Measurements from ENCODE around the gene ASB8. TPM values are rescaled to one million over a fixed set of nuclear protein-coding genes. Genes with fewer than 3 reads are reported as not detected.
"Not testable (repeated sequence)": the region's sequence is repeated elsewhere in the genome, so short reads cannot be mapped to it uniquely, and the experiment has no call there.

The ASB8 gene
- total RNA-seq, 1 donor from 2014 or later: 37.1 TPM

DNA sequence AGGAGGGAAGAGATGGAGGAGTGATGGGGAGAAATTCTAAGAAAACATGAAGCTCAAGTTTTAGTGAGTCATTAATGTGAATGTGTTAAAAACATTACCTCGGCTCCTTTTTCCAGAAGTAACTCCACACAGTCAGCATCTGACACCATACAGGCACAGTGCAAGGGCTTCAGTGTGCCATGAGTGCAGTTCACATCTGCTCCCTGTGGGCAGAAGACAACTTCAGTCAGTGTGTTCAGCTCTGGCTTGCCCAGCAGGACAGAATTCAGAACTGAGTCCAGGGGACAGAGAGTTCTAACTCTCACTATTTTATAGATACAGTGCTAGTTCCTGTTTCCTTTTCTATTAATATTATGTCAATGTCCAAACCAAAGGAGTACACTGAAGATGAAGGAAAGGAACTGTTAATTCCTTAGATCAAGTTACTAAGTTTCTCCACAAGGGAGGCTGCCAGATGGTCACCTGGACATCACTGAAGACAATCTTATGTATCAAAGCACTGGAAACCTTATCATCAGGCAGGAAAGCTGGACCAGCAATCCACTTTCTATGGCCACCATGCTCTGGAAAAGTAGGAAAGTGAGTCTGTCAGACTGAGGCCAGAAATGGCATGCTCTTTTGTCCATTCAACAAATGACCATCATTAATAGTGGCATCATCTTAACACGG, 6.1 kb downstream of the ASB8 start:
- no peak for DNase-seq (ENCODE audit: low spot score in 2 of 2)
- FAIRE-seq: no peak

DNA sequence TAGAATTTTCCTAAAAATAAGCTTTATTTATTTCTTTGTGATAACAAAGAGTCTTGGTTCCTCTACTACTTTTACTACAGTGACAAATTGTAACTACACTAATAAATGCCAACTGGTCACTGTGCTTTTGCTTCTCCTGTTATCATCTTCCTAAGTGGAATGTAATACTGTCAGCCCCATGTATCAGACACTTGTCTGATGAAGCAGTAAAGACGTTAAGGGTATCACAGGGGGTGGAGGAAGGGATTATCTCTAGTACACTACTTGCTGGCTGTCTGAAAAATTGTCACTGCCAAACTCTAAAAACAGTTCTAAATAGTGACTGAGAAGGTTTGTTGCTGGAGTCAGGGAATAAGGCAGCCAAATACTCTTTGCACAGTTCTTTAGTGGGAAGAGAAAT, 11.3 kb downstream of the ASB8 start:
- FAIRE-seq (no peak), DNase-seq (ENCODE audit: low spot score in 2 of 2) (no peak)

DNA sequence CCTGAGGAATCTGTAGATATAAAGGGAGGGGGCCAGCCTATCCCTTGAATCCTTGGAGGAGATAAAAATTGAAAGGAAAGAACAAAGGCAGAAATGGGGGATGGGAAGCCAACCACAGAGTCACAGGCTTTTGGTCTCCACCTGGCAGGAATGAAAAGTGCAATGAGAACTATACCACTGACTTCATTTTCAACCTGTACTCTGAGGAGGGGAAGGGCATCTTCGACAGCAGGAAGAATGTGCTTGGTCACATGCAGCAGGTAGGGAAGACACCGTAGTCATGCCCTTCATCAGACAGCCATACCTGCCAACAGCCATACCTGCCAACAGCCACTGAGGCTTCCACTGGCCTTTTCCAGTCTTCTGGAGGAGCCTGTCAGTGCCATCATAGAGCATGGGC, 13.4 kb downstream of the ASB8 start:
- no peak for FAIRE-seq
- no peak for DNase-seq (ENCODE audit: low spot score in 2 of 2)

DNA sequence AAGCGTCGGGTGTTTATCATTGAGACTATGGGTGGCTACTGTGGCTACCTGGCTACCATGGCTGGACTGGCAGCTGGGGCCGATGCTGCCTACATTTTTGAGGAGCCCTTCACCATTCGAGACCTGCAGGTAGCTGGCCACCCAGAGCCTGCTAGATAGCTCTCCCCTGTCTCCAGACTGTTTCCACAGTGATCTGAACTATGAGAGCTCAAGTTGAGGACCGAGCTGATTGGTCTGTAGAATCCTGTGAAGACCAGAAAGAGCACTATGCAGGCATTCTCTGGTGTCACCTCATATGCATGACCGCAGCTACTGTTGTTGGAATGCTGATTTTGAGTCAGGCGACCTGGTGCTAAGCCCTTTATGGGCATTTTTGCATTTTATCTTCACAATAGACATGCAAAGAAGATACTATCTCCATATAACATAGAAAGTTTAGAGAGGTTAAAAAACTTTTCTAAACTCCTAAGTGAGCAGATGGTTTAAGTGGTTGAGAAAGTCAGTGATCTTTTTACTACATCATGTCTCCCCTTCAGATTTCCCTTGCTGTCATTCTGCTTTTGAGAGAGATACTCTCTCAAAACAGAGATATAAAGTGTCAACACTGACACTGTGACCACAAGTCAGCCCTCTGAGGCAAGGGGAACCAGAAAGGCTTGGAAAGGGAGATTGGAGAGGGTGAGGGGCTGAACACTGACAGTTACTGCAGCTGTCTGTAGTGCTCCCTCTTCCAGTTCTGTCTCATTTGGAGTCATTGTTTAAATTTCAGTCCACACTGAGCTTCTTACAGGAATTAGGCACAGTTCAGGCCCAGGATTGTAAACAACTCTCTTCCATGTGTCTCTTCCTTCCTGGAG, 14.3 kb downstream of the ASB8 start:
- FAIRE-seq (no peak), DNase-seq (ENCODE audit: low spot score in 2 of 2) (no peak)

DNA sequence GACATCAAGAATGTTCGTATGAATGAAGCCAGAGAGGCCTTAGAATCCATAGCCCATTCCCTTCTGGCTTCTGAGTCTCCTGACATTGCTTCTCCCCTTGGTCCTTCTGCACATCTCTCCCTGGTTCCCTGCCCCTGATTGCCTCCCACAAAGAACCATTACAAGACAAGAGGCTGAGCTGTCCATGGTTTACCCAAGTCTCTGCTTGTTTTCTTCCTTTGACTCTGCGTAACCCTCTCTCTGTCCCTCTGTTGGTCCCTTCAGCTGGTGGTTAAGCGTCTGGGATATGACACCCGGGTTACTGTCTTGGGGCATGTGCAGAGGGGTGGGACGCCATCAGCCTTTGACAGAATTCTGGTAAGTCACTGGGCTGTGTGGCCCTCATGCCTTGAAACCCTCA, 22.3 kb downstream of the ASB8 start:
- FAIRE-seq (no peak), DNase-seq (ENCODE audit: low spot score in 2 of 2) (no peak)

DNA sequence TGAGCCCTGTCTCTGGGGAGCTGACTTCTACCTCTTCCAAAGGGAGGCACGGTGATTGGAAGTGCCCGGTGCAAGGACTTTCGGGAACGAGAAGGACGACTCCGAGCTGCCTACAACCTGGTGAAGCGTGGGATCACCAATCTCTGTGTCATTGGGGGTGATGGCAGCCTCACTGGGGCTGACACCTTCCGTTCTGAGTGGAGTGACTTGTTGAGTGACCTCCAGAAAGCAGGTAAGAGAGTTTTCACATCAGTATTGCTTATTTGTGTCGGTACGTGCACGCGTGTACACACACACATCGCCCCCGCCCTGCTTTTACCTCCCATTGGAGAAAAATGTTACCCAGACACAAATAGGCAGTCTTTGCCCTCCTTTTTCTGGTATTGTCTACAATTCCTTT, 24.5 kb downstream of the ASB8 start:
- FAIRE-seq: no peak
- DNase-seq (ENCODE audit: low spot score in 2 of 2): no peak

DNA sequence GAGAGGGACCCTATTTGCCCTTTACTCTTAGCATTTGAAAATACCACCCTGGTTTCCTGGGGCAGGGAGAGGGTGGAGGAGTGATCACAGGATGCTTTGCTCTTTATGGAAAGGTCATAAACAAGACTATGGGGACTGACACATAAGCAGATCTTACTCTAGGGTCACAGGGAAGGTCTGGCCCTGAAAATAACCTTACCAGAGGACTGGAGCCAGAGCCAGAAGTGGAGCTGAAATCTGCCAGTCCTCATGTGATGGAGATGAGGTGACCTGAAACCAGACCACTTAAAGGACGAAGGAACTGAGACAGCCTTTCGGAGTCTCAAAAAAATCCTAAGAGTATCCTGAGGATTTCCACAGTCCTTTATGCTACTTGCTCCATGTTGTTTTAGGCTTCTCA, 25.8 kb downstream of the ASB8 start:
- DNase-seq (ENCODE audit: low spot score in 2 of 2): no peak
- no peak for FAIRE-seq

DNA sequence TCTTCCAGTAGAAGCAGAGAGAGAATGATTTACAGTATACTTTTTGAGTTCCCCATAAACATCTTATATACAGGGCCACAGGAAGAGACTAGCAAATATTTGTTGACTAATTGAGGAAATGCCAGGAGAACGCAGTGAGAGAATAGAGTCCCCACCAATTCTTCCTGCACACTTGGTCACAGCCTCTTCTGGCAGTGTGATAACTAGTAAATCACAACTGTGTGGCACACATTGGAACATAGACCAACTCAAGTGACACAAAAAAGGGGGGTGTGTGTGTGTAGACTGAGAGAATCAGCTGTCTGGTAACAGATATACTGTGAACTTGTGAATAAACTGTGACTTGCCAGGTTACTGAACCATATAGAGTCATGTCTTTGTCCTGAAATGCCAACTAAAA, 27.9 kb downstream of the ASB8 start:
- DNase-seq (ENCODE audit: low spot score in 2 of 2) (no peak), FAIRE-seq (no peak)

DNA sequence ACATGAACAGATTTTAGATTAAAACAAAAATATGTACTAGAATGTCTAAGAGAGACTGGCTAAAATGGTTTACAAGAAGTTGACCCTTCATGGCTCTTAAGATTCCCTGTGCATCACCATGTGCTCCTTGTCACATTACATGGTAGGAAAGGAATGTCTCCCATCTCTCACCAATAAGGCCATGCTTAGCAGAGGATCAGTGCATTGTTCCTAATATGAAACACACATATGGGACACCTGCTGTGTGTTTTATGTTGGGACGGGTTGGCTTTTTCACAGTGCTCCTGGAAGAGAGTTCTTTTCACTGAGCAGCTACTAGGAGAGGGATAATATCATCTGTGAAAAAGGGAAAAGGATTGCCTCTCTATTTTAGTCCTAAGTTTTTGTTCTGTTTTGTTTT, 28.5 kb downstream of the ASB8 start:
- FAIRE-seq: no peak
- no peak for DNase-seq (ENCODE audit: low spot score in 2 of 2)

DNA sequence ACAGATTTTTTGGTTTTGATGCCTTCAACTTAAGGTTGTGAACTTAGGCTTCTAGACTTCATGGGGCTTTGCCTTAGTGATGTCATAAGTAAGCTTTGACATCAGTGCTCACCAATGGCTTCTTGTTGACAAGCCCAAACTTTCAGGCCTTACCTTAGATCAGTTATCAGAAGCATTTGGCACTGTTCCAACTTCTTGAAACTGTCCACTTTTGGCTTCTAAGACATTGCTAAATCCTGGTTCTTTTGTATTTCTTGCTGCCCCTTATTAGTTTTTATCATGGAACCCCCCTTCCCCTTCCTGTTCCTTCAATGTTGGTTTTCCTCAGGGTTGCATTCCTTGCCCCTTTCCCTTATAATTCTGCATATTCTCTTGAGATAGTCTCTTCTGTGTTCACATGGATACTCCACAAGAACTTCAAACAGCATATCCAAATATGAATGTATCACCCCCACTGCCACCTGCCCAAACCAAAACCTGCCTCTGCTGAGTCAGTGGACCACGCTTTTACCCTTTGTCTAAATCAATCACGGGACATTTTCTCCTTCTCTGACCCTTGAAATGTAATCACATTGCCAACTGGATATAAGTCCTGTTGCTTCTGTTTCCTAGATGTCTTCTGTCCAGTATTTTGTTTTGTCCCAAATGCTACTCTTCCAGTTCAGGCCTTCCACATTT, 30.2 kb downstream of the ASB8 start:
- no peak for DNase-seq (ENCODE audit: low spot score in 2 of 2)
- no peak for FAIRE-seq

DNA sequence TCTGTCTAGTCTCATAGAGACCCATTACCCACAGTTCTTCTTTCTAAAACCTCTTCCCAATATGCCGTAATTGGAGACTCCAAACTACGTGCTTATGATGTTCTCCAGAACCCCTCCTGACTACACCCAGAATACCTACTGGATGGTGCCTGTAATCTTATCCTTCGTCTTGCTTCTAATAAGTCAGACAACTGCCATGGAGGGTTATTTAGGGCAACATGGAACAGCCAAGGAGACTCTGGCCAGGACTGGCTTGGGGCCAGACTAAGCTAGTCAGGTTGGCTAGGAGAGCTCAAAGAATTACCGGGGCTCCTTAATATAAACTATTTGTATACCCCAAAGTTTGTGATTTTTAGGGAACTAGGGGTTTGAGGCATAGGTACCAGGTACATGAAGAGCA, 31.3 kb downstream of the ASB8 start:
- no peak for DNase-seq (ENCODE audit: low spot score in 2 of 2)
- FAIRE-seq: no peak

DNA sequence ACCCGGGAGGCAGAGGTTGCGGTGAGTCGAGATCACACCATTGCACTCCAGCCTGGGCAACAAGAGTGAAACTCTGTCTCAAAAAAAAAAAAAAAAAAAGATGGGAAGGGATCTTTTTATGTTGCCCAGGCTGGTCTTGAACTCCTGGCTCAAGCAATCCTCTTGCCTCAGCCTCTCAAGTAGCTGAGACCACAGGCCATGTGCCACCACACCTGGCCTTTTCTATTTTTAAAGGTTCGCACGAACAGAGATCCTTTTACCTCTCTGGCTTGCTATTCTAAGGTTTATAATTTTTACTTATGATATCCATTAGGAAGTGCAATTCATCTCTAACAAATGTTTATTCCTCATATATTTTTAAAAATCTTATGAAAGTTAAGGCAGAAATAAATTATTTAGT, 31.8 kb downstream of the ASB8 start:
- not testable (repeated sequence) for FAIRE-seq; DNase-seq (ENCODE audit: low spot score in 2 of 2)

DNA sequence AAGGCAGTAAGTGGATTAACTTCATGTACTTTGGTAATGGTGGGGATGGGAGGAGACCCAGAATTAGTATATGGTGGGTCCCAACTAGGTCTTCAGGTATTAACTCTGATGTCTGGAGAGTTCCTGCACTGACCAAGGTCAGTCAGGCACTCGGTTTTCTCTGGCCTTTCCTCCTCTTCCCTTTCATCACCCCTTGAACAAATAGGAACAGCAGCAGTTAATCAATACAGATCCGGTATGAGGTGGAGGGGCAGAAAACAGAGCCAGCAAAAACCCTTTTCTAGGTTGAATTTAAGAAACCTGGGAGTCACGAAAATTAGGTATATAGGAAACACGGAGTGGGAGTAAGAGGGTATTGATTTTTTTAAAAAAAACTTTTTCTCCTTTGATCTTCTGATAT, 34.1 kb downstream of the ASB8 start:
- DNase-seq (ENCODE audit: low spot score in 2 of 2) (no peak), FAIRE-seq (no peak)

DNA sequence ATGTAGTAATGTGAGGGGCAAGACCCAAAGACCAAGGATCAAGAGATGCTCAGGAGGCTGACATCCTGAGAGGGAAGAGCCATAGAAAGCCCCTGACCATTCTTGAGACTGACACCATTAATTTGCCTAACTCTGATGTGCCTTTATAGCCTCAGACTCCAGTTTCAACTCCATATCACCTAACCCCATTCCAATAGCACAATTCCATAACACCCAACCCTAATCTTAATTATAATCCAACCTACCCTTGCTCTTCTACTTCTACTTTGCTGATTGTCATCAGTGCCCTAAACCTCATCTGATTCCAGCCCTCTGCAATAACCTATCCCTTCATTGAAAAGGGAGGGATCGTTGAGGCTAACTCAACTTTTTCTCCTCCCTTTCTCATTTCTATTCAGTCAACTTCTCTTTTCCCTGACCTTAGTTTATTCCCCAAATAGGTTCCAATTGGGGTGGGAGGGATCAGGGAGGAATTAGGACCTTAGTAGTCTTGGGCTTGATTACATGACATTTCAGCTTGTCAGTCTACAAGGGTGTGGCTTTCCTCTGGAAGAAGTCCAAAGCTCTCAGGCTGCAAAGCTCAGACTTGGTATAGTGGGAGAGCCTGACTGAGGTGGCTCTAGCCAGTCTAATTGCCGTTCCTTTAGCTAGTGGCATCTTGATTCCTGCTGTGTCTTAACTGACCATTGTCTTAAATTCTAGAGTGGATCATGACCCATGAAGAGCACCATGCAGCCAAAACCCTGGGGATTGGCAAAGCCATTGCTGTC, 35.1 kb downstream of the ASB8 start:
- FAIRE-seq: no peak
- DNase-seq (ENCODE audit: low spot score in 2 of 2): no peak

DNA sequence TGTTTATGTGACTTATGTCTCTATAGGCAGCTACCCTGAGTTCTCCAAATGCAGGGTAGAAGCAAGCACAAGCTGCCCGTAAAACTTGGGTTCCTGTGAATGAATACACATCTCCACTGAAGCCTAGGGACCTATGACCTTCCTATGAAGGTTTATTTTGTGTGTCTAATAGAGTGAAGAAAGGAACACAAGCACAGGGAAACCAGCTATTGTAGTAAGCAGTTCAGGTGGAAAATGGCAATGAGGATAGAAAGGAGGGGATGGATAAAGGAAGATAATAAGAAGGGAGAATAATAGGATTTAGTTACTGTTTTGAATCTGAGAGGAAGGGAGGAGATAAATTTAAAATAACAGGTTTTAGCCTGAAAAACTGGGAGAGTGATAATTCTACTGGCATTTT, 35.8 kb downstream of the ASB8 start:
- no peak for DNase-seq (ENCODE audit: low spot score in 2 of 2)
- FAIRE-seq: no peak

DNA sequence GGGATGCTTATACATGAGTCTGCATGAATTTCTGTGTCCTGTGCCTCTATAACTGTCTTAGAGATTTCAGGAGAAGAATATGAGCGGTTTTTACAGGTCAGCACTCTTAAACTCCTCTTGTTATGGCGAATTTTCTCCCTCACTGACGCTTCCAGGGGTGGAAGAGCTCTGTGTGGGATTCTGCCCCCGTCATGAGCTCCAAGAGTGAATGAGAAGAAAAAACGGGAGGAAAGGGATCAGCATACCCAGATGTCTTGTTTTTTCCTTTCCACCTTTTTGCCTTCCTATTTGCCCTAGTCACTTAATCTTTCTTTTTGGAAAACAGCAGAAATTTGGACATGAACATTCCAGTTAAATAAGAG, 37.5 kb downstream of the ASB8 start:
- FAIRE-seq (no peak), DNase-seq (ENCODE audit: low spot score in 2 of 2) (peak in 1 of 2 donors; percentile 19)

DNA sequence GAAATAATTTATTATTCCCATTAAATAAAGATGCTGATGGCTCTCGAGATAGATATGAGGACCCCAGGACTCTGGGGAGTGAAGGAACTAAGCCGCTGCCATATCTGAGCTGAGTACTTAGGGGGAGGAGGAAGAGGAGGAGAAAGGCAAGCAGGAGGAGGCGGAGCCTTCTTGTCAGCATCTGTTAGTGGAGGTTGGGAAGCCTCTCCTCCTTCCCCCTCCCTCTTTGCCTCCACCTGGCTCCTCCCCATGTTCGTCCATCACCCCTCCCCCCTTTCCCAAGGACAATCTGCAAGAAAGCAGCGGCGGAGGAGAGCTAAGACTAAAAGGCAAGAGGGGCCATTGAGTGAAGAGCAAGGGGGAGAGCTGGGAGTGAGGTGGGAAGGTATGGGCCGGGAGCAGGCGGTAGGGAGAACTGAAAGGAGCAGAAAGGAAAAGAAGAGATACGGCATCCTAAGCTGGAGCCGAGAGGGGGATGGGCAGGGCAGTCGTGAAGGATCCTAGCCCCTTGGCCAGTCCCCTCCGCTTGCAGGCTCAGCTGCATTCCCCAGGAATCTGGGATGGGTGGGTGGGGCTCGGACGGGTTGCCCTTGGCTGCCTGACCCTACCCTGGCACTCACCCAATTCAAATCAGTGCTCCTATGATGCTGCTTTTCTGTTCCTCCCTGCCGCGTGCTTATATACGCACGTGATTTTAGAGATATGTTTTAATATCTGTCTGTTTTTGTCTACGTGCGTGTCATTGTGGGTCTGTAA, 38.1 kb downstream of the ASB8 start, which contains the start of gene PFKM:
TSS of gene PFKM (plus strand) at position 287 of the 756 bp plus-strand sequence. CDS start 3,411 bp downstream, outside the sequence.
- no peak for FAIRE-seq
- DNase-seq (ENCODE audit: low spot score in 2 of 2): peak; percentile 39 to 80

DNA sequence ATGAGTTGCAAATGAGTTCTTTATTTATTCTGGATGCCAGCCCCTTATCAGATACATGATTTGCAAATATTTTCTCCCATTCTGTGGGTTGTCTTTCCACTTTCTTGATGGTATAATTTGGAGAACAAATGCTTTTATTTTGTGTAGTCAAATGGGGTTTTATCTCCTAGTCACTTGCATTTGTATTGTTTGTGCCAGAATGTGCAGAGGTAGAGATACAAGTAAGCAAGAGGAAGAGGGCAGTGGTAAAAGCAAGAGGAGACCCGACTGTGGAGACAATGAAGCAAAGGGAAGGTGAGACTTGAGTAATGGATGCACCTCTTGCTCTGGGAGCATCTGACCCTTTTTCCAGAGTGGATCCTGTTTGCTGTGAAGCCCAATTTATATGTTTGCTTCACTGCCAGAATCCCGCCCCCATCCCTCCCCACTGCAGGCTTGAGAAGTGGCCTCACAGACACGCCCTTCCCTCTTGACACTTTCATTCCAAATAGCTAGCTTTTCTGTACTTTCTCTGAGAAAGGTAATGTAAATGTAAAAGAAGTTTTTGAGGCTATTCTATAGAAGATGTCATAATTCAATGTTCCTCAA, 38.9 kb downstream of the ASB8 start:
- FAIRE-seq (no peak), DNase-seq (ENCODE audit: low spot score in 2 of 2) (no peak)

DNA sequence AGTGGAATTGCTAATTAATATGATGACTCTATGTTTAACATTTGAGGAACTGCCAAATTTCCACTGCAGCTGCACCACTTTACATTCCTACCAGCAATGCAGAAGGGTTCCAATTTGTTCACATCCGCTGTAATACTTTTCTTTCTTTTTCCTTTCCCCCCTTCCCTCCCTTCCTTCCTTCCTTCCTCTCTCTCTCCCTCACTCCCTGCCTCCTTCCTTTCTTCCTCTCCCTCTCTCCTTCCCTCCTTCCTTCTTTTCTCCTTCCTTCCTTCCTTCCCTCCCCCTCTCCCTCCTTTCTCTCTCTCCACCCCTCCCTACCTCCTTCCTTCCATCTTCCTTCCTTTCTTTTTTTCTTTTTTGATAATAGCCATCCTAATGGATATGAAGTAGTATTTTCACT, 41.4 kb downstream of the ASB8 start:
- FAIRE-seq (no peak), DNase-seq (ENCODE audit: low spot score in 2 of 2) (no peak)

DNA sequence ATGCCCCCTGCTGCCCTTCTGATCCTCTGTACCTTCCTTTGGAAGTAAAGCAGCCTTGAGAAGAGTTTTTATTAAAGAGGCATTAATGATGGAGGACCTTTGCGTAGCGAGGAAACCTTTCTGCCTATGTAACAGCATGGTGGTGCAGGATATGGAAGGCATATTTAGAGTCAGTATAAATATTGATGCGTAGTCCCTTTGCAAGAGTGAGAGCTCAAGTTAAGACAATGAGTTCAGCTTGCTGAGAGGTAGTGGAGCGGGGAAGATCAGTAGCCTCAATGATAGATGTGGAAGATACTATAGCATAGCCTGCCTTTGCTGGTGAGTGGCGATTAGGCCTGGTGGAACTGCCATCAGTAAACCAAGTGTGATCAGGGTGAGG, 46.0 kb downstream of the ASB8 start:
- DNase-seq (ENCODE audit: low spot score in 2 of 2); FAIRE-seq: not testable (repeated sequence)

All from frontal cortex (tissue), 4 donors.